GM19351 (cell line): ENCODE data around the gene UBAP1.
"Not testable (repeated sequence)": the region's sequence is repeated elsewhere in the genome, so short reads cannot be mapped to it uniquely, and the experiment has no call there.

Experiments
- ATAC-seq: cut with Tn5 transposase; IDR thresholded peaks from one replicate; pipeline ENCODE4 v1.9.1; 2021; ENCODE audit warnings: mild to moderate bottlenecking, moderate library complexity; ENCODE audit not compliant: unreplicated experiment

UBAP1 gene

DNA sequence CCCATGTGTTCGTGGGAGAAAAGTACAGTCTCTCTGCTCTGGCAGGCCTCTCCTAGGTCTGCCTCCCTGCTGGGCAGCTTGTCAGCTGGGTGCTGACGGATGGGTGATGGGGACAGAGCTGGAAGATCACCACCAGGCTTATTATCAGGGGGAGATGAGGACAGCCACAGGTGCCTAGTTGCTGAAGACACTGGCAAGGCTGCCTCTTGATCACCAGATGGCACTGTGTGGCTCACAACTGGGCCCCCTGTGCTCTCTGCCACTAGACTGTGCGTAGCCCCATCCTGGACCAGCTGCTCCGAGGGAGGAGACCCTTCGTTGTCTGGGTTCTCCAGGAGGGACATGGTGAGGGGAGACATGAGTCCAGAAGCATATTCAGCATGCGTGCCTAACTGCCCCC, 77.3 kb downstream of the UBAP1 start:
- ATAC-seq, result no peak

DNA sequence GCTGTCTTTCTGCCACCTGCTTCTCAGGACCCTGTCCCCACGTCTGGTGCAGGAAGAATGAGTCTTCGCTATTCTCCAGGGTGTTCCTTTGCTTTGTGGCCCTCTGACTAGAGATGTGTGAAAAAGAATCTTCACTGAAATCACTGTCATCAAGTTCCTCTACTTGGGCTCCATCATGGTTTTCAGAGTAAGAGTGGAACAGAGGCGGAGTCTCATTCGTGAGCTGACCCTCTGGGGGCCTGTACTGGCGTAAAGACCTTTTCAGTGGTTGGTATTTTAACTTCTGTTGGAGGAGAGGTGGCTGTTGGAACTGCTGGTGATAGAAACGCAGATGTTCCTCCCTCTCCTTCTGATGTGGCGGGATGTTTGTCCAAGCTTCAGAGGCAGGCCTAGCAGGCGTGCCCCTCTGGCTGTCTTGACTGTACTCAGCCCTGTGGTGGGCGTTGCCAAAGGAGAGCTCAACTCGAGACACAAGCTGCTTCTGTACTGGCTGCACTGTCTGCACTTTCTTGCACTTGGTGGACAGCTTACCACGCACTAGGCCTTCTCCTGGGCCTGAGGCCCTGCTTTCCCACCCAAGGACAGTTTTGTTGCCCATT, 78.2 kb downstream of the UBAP1 start:
- ATAC-seq, result no peak

DNA sequence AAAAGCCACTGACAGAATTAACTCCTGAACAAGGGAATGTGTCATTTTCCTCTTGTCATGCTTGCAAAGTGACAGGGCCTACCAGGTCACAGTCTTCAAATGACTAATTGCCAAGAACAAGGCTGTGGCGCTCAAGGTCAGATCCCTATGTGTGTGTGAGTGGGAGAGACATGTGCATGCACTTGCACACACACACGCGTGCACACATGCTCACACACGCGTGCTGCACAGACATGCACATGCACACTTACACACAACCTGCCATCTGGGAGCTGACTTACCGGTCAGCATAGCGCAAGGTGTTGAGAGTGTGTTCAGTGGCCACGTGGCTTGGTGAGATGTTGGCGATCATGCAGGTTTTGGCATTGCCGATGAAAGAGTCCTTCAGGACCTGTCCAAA, 80.5 kb downstream of the UBAP1 start:
- no peak for ATAC-seq

DNA sequence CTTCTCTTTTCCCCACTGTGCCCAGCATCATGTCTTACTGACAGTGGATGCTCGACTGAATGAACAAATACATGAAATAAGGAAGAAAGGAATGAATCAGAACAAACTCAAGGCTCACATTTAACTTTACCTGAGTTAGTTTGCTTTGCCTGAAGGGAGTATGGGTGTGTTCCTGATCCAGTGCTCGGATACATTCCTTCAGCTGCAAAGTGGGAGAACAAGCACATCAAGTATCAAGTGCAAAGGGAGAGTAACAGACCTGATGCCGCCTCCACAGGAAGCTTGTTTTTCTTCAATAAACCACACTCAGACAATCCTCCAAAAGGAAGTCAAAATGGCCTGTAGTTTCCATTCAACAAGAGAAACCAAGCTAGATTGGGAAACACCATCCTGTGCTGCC, 84.1 kb downstream of the UBAP1 start:
- ATAC-seq, result no peak

DNA sequence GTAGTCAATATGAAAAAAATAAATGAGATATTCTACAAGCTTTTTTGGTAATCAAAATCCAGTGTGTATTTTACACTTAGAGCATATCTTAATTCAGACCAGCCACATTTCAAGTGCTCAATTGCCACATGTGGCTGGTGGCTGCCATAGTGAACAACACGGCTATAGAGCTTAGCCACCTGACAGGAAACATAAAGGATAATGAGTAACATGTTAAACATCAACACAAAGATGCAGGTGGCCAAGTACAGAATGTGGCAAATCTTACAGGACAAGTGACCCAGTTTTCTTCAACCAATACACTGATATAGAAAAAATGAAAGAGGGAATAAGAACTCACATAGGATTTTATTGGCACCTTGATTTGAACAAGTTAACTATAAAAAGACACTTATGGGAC, 88.8 kb downstream of the UBAP1 start:
- no peak for ATAC-seq

DNA sequence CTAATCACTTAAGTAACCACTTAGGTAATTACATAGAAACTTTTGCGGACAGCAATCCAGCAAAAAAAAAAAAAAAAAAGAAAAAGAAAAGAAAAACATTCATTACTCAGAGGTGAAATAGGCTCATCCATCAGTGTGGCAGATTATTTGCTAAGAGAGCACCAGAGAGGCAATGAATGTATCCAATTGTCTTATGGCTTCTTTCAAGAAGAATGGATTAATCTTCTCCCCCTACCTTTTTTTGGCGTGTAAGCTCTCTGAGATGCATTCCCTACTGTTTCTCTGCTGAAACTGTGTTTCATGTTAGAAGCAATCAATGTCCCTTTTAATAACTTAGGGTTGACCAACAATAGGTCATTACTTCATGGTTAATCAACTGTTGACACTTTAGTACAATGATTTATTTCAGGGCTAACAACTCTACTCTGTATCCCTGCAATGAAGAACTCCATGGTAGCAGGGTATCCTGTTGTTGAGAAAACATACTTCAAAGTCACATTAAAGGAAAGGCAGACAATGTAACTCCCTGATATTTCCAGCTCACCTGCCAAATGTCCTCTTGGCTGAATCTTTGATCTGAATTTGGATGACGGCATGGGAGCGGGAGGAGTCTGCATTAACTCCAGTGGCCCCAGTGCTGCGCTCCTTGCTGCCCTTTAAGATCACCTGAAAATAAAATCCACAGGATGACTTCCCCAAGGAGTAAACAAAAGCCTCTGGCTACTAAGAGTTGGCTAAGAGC, 92.6 kb downstream of the UBAP1 start:
- ATAC-seq, result no peak

DNA sequence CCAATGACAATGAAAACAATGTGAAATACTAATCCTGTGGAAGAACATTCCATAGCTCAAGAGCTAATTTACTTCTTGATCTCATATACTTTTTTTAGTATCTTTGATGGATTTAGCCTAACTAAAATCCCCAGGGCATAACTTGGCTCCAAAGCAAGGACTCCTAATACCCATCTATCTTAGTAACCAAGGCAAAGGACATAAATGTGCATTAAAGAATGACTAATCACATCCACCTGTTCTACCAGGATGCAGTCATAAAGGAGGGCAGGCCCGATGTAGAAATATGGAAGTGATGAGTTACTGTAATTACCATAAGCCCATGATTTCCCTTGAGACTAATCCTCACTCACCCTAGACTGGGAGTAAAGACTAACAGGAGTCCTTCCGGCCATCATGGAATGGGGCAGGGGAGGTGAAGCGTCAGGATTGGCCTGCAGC, 93.3 kb downstream of the UBAP1 start:
- ATAC-seq, result no peak

DNA sequence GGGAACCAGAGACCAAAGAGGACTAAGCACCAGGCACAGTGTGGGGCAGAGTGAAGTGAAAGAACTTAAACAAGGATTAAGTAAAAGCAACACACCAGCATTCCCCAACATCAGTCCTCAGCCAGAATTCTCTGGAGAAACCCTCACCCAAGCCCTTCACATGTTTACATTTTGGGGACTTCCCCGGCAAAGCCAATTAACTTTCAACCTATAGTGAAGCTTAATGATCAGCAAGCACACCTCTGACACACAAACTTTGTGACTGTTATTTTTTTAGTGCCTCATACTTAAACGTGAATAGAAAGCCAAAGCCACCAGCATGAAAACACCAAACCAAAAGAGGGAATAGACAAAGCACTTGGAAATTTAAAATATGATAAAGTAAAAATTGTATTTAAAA, 94.7 kb downstream of the UBAP1 start:
- ATAC-seq, result not testable (repeated sequence)

DNA sequence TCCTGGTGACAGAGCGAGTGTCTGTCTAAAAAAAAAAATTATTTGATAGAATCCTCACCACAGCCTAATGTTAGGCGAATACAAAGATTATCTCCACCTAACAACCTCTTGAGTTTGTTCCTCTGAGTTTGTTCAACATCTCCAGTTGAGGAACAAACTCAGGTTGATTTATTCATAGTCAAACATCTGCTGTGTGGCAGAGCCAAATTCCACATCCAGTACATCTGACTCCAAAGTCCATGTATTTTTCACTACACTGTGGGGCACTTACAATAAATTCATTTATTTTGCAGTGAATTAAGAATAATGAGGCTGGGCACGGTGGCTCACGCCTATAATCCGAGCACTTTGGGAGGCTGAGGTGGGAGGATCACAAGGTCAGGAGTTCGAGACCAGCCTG, 97.0 kb downstream of the UBAP1 start:
- no peak for ATAC-seq

DNA sequence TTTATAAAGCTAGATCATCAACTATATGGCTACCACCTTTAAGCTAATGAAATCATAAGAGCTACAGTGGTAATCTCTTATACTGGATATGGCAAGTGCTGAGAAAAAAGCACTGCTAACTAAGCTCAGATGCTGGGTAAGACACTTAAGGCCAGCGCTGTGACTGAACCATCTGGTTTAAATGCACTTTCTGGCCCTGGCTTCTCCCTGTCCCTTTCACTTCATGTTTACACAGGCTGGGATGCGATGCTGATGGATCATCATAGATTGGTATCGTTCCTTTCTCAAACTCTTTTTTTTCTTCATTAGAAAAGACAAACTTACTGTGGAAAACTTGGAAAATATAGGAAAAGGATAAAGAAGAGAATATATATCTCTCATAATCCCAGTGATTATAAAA, 97.9 kb downstream of the UBAP1 start:
- ATAC-seq, result no peak

DNA sequence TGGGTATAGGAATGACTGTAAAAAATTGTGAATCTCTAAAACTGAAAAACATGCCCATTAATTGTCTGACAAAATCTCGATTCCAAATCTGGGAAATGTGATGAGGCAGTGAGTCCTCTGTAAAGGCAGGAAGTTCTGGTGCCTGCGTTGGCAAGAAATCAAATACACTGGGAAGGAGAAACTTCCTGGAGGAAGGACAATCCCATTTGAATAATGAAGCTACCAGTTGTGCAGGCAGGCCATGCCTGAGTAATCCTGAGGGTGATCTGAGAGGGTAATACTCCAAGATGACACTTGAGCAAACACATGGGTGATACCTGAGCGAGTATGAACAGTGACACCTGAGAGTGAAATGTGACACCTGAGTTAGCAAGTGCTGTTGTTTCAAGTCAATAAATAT, 100.6 kb downstream of the UBAP1 start:
- no peak for ATAC-seq

DNA sequence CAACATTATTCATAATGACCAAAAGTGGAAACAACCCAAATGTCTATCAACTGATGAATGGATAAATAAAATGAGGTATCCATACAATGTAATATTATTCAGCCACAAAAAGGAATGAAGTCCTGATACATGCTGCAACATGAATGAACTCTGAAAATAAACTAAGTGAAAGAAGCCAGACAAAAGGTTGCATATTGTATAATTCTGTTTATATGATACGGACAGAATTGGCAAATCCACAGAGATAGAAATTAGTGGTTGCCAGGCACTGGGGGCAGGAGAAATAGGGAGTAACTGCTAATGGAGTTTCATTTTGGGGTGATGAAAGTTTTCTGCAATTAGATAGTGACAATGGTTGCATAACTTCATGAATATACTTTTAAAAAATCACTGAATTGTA, 103.3 kb downstream of the UBAP1 start:
- ATAC-seq, result no peak

DNA sequence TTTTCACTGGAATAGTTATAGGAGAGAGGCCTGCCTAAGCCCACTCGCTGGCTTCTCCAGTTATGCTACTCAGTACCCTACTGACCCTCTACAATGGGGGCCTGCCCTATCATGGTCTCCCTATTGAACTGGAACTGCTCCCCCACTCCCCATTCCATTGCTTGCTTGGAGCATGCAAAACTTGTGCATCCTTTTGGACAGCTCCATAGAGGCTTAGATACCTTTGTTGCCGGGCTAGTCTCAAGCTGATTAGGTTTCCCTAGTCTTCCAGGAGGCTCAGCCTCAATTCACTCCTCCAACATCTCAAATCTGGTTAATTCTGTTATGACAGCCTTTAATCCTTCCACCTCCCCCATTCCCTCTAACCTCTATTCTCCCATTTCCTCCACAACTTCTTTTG, 110.3 kb downstream of the UBAP1 start:
- no peak for ATAC-seq

DNA sequence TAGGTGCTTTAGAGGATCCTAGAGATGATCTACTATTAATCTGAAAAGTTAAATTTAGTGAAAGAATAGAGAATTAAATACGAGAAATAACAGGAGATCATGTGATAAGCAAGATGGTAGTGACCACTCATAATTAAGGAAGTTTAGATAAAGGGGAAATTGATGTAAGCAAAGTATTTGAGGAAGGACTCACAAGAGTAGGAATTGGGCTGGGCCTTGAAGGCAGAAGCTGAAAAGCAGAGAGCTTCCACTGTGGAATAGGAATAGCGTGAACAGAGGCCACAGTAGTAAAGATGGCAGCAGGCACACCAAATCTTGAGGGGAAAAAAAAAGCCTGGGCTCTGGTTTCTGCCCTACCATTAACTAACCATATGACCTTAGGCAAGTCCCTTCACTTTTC, 112.2 kb downstream of the UBAP1 start:
- no peak for ATAC-seq

DNA sequence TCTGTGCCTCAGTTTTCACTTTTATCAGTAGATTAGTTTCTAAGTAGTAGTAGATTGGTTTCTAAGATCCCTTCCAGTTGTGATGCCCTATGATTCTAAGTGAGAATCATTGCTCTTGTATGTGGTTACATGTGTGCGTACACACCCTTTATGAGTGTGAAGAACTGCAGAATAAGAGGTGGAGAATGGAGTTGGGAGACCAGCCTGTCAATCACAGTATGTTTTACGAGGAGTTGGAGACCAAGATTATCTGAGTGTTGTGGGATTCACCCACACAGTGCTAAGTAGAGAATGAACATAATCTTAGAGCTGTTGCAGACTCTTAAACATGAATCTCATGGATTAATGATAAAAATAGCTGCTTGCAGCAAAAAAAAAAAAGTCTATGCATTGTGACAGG, 112.6 kb downstream of the UBAP1 start:
- no peak for ATAC-seq

DNA sequence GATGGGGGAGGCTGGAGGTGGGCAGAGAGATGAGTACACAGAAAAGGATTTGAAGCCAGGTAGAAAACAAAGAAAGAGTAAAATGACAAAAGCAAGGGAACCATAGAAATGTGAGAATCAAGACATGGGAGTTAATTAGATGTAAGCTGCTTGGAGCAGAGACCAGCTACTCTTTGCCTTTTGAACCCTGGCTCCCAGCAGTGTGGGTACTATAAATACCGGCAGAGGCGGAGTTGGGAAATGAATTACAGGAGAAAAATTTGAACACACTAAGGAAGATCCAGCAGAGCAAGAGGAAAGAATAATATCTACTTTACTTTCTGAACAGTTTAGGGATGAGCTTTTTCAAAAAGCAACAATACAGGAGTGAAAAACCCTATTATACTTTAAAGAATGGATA, 113.7 kb downstream of the UBAP1 start:
- no peak for ATAC-seq

DNA sequence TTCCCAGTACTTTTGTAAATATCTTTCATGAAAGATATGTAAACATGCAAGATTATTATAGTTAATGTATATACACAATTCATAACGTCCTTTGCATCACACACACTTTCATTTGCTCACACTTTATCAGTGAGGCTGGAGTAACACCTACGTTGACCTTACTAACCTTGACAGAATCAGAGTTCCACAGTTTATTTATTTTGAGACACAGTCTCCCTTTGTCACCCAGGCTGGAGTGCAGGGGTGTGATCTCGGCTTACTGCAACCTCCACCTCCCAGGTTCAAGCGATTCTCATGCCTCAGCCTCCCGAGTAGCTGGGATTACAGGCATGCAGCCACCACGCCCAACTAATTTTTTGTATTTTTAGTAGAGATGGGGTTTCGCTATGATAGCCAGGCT, 122.2 kb downstream of the UBAP1 start:
- ATAC-seq, result not testable (repeated sequence)
